Mesendoderm (in vitro differentiated cells): ENCODE results near the gene ATE1.

Experiments
- DNase-seq: peaks from one replicate; pipeline ENCODE4 v3.0.0; 2013
- H2AK5ac ChIP-seq: 2 replicates; pipeline ENCODE4 v1.6.1; 2013; ENCODE audit warnings: low read length, inconsistent platforms
- H2BK120ac ChIP-seq: 2 replicates; pipeline ENCODE4 v1.6.1; 2013; ENCODE audit warnings: low read depth, mild to moderate bottlenecking, low read length, moderate library complexity, mixed read lengths
- H2BK15ac ChIP-seq: replicated peaks from 2 replicates; pipeline ENCODE4 v1.6.1; 2013; ENCODE audit warnings: low read depth, mild to moderate bottlenecking, moderate library complexity
- H2BK5ac ChIP-seq: 2 replicates; pipeline ENCODE4 v1.6.1; 2013; ENCODE audit warnings: low read length, inconsistent platforms
- H3K18ac ChIP-seq: 2 replicates; pipeline ENCODE4 v1.6.1; 2013; ENCODE audit warnings: mild to moderate bottlenecking, low read length, mixed read lengths
- H3K23ac ChIP-seq: one replicate; pipeline ENCODE4 v1.6.1; 2013; ENCODE audit warnings: low read length
- H3K27ac ChIP-seq: 2 replicates; pipeline ENCODE4 v1.5.1; 2013; ENCODE audit warnings: low read depth, mild to moderate bottlenecking, inconsistent platforms, low read length, moderate library complexity
- H3K27me3 ChIP-seq: 2 replicates; pipeline ENCODE4 v1.6.1; 2013; ENCODE audit warnings: low read length, control low read depth, mild to moderate bottlenecking, inconsistent platforms; ENCODE audit not compliant: insufficient read depth, poor library complexity
- H3K36me3 ChIP-seq: 2 replicates; pipeline ENCODE4 v1.6.1; 2013; ENCODE audit warnings: low read length, inconsistent platforms; ENCODE audit not compliant: control insufficient read depth, insufficient read depth
- H3K4ac ChIP-seq: one replicate; pipeline ENCODE4 v1.6.1; 2013; ENCODE audit warnings: low read depth, mild to moderate bottlenecking, low read length, moderate library complexity
- H3K4me1 ChIP-seq: 2 replicates; pipeline ENCODE4 v1.6.1; 2013; ENCODE audit warnings: low read depth, low read length, inconsistent platforms; ENCODE audit not compliant: control insufficient read depth
- H3K4me2 ChIP-seq: 2 replicates; pipeline ENCODE4 v1.6.1; 2013; ENCODE audit warnings: low read length
- H3K4me3 ChIP-seq: 2 replicates; pipeline ENCODE4 v1.5.1; 2013; ENCODE audit warnings: mild to moderate bottlenecking, low read length
- H3K56ac ChIP-seq: one replicate; pipeline ENCODE4 v1.6.1; 2013; ENCODE audit warnings: low read length
- H3K79me1 ChIP-seq: 2 replicates; pipeline ENCODE4 v1.6.1; 2013; ENCODE audit warnings: low read length, inconsistent platforms
- H3K79me2 ChIP-seq: 2 replicates; pipeline ENCODE4 v1.6.1; 2013; ENCODE audit warnings: mild to moderate bottlenecking, low read length; ENCODE audit not compliant: control insufficient read depth, insufficient read depth
- H3K9ac ChIP-seq: 2 replicates; pipeline ENCODE4 v1.6.1; 2013; ENCODE audit warnings: low read length, inconsistent platforms
- H4K5ac ChIP-seq: one replicate; pipeline ENCODE4 v1.6.1; 2013; ENCODE audit warnings: low read length
- H4K8ac ChIP-seq: one replicate; pipeline ENCODE4 v1.6.1; 2013; ENCODE audit warnings: low read depth, mild to moderate bottlenecking, control low read depth, low read length, moderate library complexity
- WGBS: extraction: QIAGEN DNeasy Blood & Tissue Kit; methylation state at CpG from one replicate; pipeline ENCODE4 v1.1.7; 2013; ENCODE audit warnings: low lambda C conversion rate, missing lambda C conversion rate; ENCODE audit not compliant: insufficient coverage; ENCODE audit errors: extremely low coverage; 5-methylcytosine and 5-hydroxymethylcytosine counted together

The ATE1 gene

DNA sequence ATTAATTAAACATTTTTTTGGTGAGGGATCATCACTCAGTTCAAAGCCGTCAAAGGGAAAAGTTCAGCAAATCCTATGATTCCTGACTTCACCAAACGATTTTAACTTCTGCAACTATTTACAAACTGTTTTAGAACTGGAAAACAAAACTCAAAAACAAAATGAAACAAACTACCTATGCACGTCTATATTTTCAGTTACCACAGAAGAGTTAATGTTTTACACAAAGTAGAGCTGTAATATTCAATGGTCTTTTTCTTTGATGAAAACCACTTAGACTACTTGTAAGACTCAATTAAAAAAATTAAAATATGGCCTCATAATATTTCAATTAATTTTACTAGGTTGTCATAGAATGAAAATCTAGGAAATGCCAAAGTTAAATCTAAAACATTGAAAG, 131.5 kb downstream of the ATE1 start:
- Histone ChIP-seq H4K5ac (no peak overlapping the region), H3K18ac (no peak overlapping the region), H2BK120ac (no peak overlapping the region), H3K4ac (no peak overlapping the region), H3K4me1 (peaks cover 2% of the 10 kb centered on the region), H3K4me3 (no peak overlapping the region), H3K4me2 (no peak overlapping the region), H3K23ac (no peak overlapping the region), H3K79me1 (no peaks in the 10 kb centered on the region), H3K27ac (no peak overlapping the region), H3K79me2 (no peaks in the 10 kb centered on the region), H3K9ac (no peak overlapping the region), H2AK5ac (no peak overlapping the region), H2BK15ac (no peak overlapping the region), H3K56ac (no peak overlapping the region), H3K36me3 (no peaks in the 10 kb centered on the region), H4K8ac (no peak overlapping the region), H3K27me3 (no peaks in the 10 kb centered on the region), H2BK5ac (no peak overlapping the region)
- no CpG with 5 or more reads among the region's 3 CpGs for WGBS
- no peak for DNase-seq

DNA sequence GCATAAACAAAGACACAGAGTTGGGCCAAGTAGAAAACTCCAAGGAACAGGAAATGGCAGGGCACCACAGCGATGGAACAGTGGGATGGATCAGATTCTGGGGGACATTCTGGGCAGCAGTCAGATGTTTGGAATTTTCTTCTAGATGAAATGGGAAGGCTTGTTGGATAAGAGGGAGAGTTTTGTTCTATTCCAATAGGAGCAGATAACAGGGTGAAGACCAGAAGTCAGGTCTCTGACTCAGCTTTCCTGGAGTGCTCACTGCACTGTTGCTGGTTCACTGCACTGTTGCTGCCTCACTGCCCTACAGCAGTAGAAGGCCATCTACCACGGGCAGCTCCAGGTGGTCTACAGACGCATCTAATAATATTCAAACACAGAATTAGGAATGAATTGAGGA, 135.6 kb downstream of the ATE1 start:
- no peak overlapping the region for H3K18ac ChIP-seq
- no peak overlapping the region for H3K56ac ChIP-seq
- no peak overlapping the region for H3K4me2 ChIP-seq
- no peak overlapping the region for H3K27ac ChIP-seq
- no peaks in the 10 kb centered on the region for H3K79me1 ChIP-seq
- H3K36me3 ChIP-seq: no peaks in the 10 kb centered on the region
- H3K4ac ChIP-seq: no peak overlapping the region
- H3K79me2 ChIP-seq: no peaks in the 10 kb centered on the region
- peaks cover 2% of the 10 kb centered on the region for H3K4me1 ChIP-seq
- no peak overlapping the region for H2AK5ac ChIP-seq
- H3K23ac ChIP-seq: peak overlapping the region; percentile 33
- DNase-seq: no peak
- WGBS: no CpG with 5 or more reads among the region's 3 CpGs
- H3K4me3 ChIP-seq: no peak overlapping the region
- no peak overlapping the region for H2BK15ac ChIP-seq
- no peak overlapping the region for H3K9ac ChIP-seq
- H2BK5ac ChIP-seq: no peak overlapping the region
- H3K27me3 ChIP-seq: no peaks in the 10 kb centered on the region
- no peak overlapping the region for H4K8ac ChIP-seq
- H2BK120ac ChIP-seq: no peak overlapping the region
- no peak overlapping the region for H4K5ac ChIP-seq

DNA sequence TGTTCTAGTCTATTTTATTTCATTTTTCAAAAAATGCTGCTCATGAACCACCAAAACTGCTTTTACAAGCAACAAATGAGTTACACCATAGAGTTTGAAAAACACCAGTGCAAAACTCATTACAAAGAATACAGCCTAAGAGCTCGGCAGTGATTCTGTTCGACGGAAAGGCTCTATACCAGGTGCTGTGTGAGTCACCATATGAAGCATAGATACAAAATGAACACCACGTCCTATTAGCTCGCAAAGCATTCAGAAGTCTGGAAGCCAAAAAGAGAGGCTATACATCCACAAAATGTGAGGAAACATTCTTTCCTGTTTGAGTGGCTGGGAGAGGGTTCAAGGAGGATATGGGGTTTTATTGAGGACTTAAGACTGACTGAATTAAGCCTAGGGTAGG, 136.1 kb downstream of the ATE1 start:
- Histone ChIP-seq H3K4ac (peak overlapping the region; percentile 36), H3K9ac (no peak overlapping the region), H2BK15ac (no peak overlapping the region), H4K8ac (no peak overlapping the region), H3K27me3 (no peaks in the 10 kb centered on the region), H2BK120ac (no peak overlapping the region), H3K27ac (no peak overlapping the region), H3K4me1 (peaks cover 2% of the 10 kb centered on the region), H3K79me1 (no peaks in the 10 kb centered on the region), H3K79me2 (no peaks in the 10 kb centered on the region), H3K4me3 (no peak overlapping the region), H3K18ac (no peak overlapping the region), H3K36me3 (no peaks in the 10 kb centered on the region), H3K4me2 (no peak overlapping the region), H3K56ac (no peak overlapping the region), H3K23ac (no peak overlapping the region), H4K5ac (no peak overlapping the region), H2AK5ac (no peak overlapping the region), H2BK5ac (no peak overlapping the region)
- WGBS: no CpG with 5 or more reads among the region's 5 CpGs
- DNase-seq: no peak

DNA sequence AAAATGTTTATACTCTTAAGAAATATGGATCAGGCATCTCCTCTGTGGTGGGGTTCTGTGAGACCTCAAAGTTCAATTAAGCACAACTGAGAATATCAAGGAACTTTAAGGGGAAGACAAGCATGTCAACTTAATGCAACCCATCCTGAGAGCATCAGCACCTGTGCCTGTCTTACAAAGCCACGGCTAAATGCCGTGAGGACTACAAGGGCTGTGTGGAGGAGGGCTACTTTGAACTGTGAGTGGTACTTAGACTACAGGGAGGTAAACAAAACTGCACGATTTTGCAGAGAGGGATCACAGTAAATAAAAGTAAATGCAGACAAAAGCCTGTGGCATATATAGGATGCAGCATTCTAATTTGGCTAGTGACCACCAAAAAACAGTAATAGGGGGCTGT, 139.1 kb downstream of the ATE1 start:
- Histone ChIP-seq H3K79me2 (no peaks in the 10 kb centered on the region), H3K56ac (no peak overlapping the region), H4K8ac (no peak overlapping the region), H3K79me1 (no peaks in the 10 kb centered on the region), H2BK15ac (no peak overlapping the region), H3K4me3 (no peak overlapping the region), H2BK5ac (no peak overlapping the region), H3K36me3 (no peaks in the 10 kb centered on the region), H4K5ac (no peak overlapping the region), H3K4ac (no peak overlapping the region), H2BK120ac (no peak overlapping the region), H3K9ac (no peak overlapping the region), H3K27me3 (no peaks in the 10 kb centered on the region), H3K27ac (no peak overlapping the region), H3K4me2 (no peak overlapping the region), H3K4me1 (peaks cover 2% of the 10 kb centered on the region), H2AK5ac (no peak overlapping the region), H3K18ac (no peak overlapping the region), H3K23ac (no peak overlapping the region)
- DNase-seq: no peak
- WGBS: no CpG with 5 or more reads among the region's 3 CpGs

DNA sequence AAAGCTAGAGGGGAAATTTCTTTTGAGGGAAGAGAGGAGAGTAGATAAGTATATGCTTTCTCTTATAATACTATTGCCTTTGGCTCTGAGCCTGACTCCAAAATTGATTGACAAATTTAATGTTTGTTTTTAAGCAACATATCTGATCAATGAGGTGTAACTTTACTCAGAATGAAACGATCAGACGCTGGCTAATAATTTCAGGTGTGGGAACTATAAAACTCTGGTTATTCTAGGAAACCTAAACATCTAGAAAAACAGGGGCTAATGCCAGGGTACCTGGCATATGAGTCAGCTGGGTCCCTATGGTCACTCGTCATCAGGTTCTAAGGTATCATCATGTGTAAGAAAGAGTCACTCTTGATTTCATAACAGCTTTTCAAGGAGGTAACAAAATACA, 139.7 kb downstream of the ATE1 start:
- Histone ChIP-seq H4K5ac (no peak overlapping the region), H2AK5ac (no peak overlapping the region), H3K27ac (no peak overlapping the region), H3K4me1 (peaks cover 2% of the 10 kb centered on the region), H3K27me3 (no peaks in the 10 kb centered on the region), H4K8ac (no peak overlapping the region), H3K4me3 (no peak overlapping the region), H3K9ac (no peak overlapping the region), H2BK15ac (no peak overlapping the region), H3K56ac (no peak overlapping the region), H3K79me1 (no peaks in the 10 kb centered on the region), H3K4me2 (no peak overlapping the region), H3K18ac (no peak overlapping the region), H2BK120ac (no peak overlapping the region), H2BK5ac (no peak overlapping the region), H3K36me3 (no peaks in the 10 kb centered on the region), H3K23ac (no peak overlapping the region), H3K79me2 (no peaks in the 10 kb centered on the region), H3K4ac (no peak overlapping the region)
- no CpG with 5 or more reads among the region's 3 CpGs for WGBS
- no peak for DNase-seq

DNA sequence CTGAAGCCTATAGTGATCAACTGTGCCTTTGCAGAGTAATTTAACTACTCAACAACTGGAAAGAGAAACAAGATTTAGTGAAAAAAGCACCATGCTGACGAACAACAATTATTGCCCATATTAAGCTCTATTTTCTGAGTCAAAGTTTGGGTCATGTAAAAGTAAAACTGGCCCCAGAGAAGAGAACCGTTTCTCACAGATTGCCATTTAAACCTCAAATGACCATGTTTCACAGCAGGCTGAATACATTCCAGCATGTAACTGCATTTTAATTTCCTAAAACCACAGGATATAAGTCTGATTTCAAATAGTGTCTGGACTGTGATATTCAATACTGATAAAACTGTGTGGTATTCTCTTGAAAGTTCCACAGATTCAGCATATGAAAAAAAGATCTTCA, 140.7 kb downstream of the ATE1 start:
- Histone ChIP-seq H3K23ac (no peak overlapping the region), H2AK5ac (no peak overlapping the region), H3K36me3 (no peaks in the 10 kb centered on the region), H4K8ac (no peak overlapping the region), H3K9ac (no peak overlapping the region), H3K56ac (no peak overlapping the region), H3K27ac (no peak overlapping the region), H3K4me1 (peaks cover under 1% of the 10 kb centered on the region), H3K18ac (no peak overlapping the region), H2BK5ac (no peak overlapping the region), H3K79me2 (no peaks in the 10 kb centered on the region), H3K79me1 (no peaks in the 10 kb centered on the region), H2BK120ac (no peak overlapping the region), H4K5ac (no peak overlapping the region), H3K4ac (no peak overlapping the region), H2BK15ac (no peak overlapping the region), H3K4me2 (no peak overlapping the region), H3K27me3 (no peaks in the 10 kb centered on the region), H3K4me3 (no peak overlapping the region)
- no peak for DNase-seq
- no CpG with 5 or more reads among the region's 2 CpGs for WGBS
